Mucosa of rectum (tissue), 2 donors: Measurements from ENCODE around the gene PTGES2.
"Not testable (repeated sequence)": the region's sequence is repeated elsewhere in the genome, so short reads cannot be mapped to it uniquely, and the experiment has no call there.

ENCODE experiments used
- H3K27ac ChIP-seq, 2 donors: one replicate each; pipeline ENCODE4 v1.7.0; 2013; ENCODE audit warnings: inconsistent platforms in 2 of 2, low read depth in 2 of 2, low read length in 2 of 2
- H3K27me3 ChIP-seq, 2 donors: one replicate each; pipeline ENCODE4 v1.7.0; 2013; ENCODE audit warnings: low read length in 2 of 2; ENCODE audit not compliant: control insufficient read depth in 2 of 2, insufficient read depth in 2 of 2
- H3K36me3 ChIP-seq, 2 donors: one replicate each; pipeline ENCODE4 v1.7.0; 2013; ENCODE audit warnings: low read length in 2 of 2; ENCODE audit not compliant: control insufficient read depth in 2 of 2, insufficient read depth in 2 of 2
- H3K4me1 ChIP-seq, 2 donors: one replicate each; pipeline ENCODE4 v1.7.0; 2013; ENCODE audit warnings: low read length in 2 of 2, mild to moderate bottlenecking in 1 of 2; ENCODE audit not compliant: control insufficient read depth in 2 of 2, insufficient read depth in 2 of 2
- H3K4me3 ChIP-seq, 2 donors: one replicate each; pipeline ENCODE4 v1.7.0; 2013; ENCODE audit warnings: low read length in 2 of 2
- H3K9ac ChIP-seq, 2 donors: one replicate each; pipeline ENCODE4 v1.7.0; 2013; ENCODE audit warnings: low read length in 2 of 2, low read depth in 1 of 2, mild to moderate bottlenecking in 1 of 2
- H3K9me3 ChIP-seq, 2 donors: one replicate each; pipeline ENCODE4 v1.7.0; 2013; ENCODE audit warnings: low read length in 2 of 2; ENCODE audit not compliant: control insufficient read depth in 2 of 2
- donor health status: healthy.
- donor health status: Normal muscosa, but diverticular disease.

The PTGES2 gene

GRCh38 chr9:128118472-128118857, 9.1 kb downstream of the PTGES2 start:
- Histone ChIP-seq H3K9ac (no peak overlapping the region), H3K9me3 (no peaks in the 10 kb centered on the region), H3K4me3 (no peak overlapping the region), H3K36me3 (peaks cover 19 to 32% of the 10 kb centered on the region in 2 donors), H3K4me1 (peaks cover 26 to 40% of the 10 kb centered on the region in 2 donors), H3K27ac (no peak overlapping the region), H3K27me3 (no peaks in the 10 kb centered on the region)

GRCh38 chr9:128117613-128118471, 9.7 kb downstream of the PTGES2 start:
- H3K4me1 ChIP-seq = peaks cover 26 to 45% of the 10 kb centered on the region in 2 donors
- no peaks in the 10 kb centered on the region for H3K9me3 ChIP-seq
- H3K36me3 ChIP-seq = peaks cover 19 to 28% of the 10 kb centered on the region in 2 donors
- H3K9ac ChIP-seq = peak overlapping the region in 1 of 2 donors; percentile 96
- peak overlapping the region; percentile 98 for H3K27ac ChIP-seq
- H3K4me3 ChIP-seq = no peak overlapping the region
- H3K27me3 ChIP-seq = no peaks in the 10 kb centered on the region

GRCh38 chr9:128116104-128117083, 11.1 kb downstream of the PTGES2 start:
- Histone ChIP-seq H3K27me3 (no peaks in the 10 kb centered on the region), H3K4me3 (no peak overlapping the region), H3K9ac (peak overlapping the region; percentile 17 to 96), H3K36me3 (peaks cover 8 to 17% of the 10 kb centered on the region in 2 donors), H3K9me3 (no peaks in the 10 kb centered on the region), H3K27ac (peak overlapping the region; percentile 98), H3K4me1 (peaks cover 26 to 50% of the 10 kb centered on the region in 2 donors)

- peak overlapping the region; percentile 75 to 84 for H3K4me3 ChIP-seq
- no peaks in the 10 kb centered on the region for H3K27me3 ChIP-seq
- no peaks in the 10 kb centered on the region for H3K9me3 ChIP-seq
- H3K4me1 ChIP-seq = peaks cover 26 to 55% of the 10 kb centered on the region in 2 donors
- peak overlapping the region; percentile 98 for H3K27ac ChIP-seq
- peak overlapping the region; percentile 94 to 96 for H3K9ac ChIP-seq
- peaks cover 2 to 11% of the 10 kb centered on the region in 2 donors for H3K36me3 ChIP-seq
Observed at GRCh38 chr9:128115187-128116103, 12.1 kb downstream of the PTGES2 start.

GRCh38 chr9:128114326-128115186, 13.0 kb downstream of the PTGES2 start:
- Histone ChIP-seq H3K27me3 (no peaks in the 10 kb centered on the region), H3K36me3 (peaks cover 2 to 9% of the 10 kb centered on the region in 2 donors), H3K9ac (peak overlapping the region; percentile 94 to 96), H3K27ac (peak overlapping the region; percentile 98), H3K4me1 (peaks cover 31 to 59% of the 10 kb centered on the region in 2 donors), H3K9me3 (no peaks in the 10 kb centered on the region), H3K4me3 (peak overlapping the region; percentile 75 to 84)

- no peaks in the 10 kb centered on the region for H3K9me3 ChIP-seq
- peak overlapping the region; percentile 94 to 96 for H3K9ac ChIP-seq
- H3K27ac ChIP-seq = peak overlapping the region; percentile 98
- H3K27me3 ChIP-seq = no peaks in the 10 kb centered on the region
- peaks cover 37 to 68% of the 10 kb centered on the region in 2 donors for H3K4me1 ChIP-seq
- peaks cover 2 to 12% of the 10 kb centered on the region in 2 donors for H3K36me3 ChIP-seq
- peak overlapping the region; percentile 75 to 84 for H3K4me3 ChIP-seq
Observed at GRCh38 chr9:128113526-128114325, 13.8 kb downstream of the PTGES2 start.

GRCh38 chr9:128111726-128112125, 15.8 kb downstream of the PTGES2 start:
- H3K9ac ChIP-seq = peak overlapping the region in 1 of 2 donors; percentile 56
- H3K36me3 ChIP-seq = peaks cover 21 to 26% of the 10 kb centered on the region in 2 donors
- peak overlapping the region; percentile 26 to 50 for H3K4me3 ChIP-seq

GRCh38 chr9:128109050-128109709, 18.3 kb downstream of the PTGES2 start:
- Histone ChIP-seq H3K4me3 (peak overlapping the region; percentile 38 to 60), H3K27me3 (no peaks in the 10 kb centered on the region), H3K36me3 (peaks cover 35 to 40% of the 10 kb centered on the region in 2 donors), H3K27ac (peak overlapping the region; percentile 79 to 92), H3K4me1 (peaks cover 19 to 44% of the 10 kb centered on the region in 2 donors), H3K9ac (peak overlapping the region; percentile 38 to 70), H3K9me3 (no peaks in the 10 kb centered on the region)

More at GRCh38 chr9:128111726-128112125, 15.8 kb downstream of the PTGES2 start:
- Histone ChIP-seq H3K27ac (peak overlapping the region in 1 of 2 donors; percentile 92), H3K4me1 (peaks cover 28 to 64% of the 10 kb centered on the region in 2 donors)
- not testable (repeated sequence) for H3K27me3 ChIP-seq, H3K9me3 ChIP-seq
